KMS-11 (cell line): ENCODE results near the gene OSBPL1A.

ENCODE experiments used
- H2AFZ ChIP-seq: fragments of 200-600 bp; sonication (generic); 2 replicates; pipeline ENCODE4 v1.6.1; 2016; ENCODE audit warnings: antibody characterized with exemption, mixed run types, low read depth
- H3K27ac ChIP-seq: fragments of 200-600 bp; sonication (generic); 2 replicates; pipeline ENCODE4 v1.6.1; 2016; ENCODE audit warnings: mild to moderate bottlenecking, mixed run types
- H3K27me3 ChIP-seq: fragments of 200-600 bp; sonication (generic); 2 replicates; pipeline ENCODE4 v1.6.1; 2017; ENCODE audit warnings: mild to moderate bottlenecking, low read depth, mixed run types, moderate library complexity; ENCODE audit not compliant: insufficient read depth
- H3K36me3 ChIP-seq: fragments of 200-600 bp; sonication (generic); 2 replicates; pipeline ENCODE4 v1.6.1; 2017; ENCODE audit warnings: mild to moderate bottlenecking, mixed run types; ENCODE audit not compliant: insufficient read depth
- H3K4me1 ChIP-seq: fragments of 200-600 bp; sonication (generic); 2 replicates; pipeline ENCODE4 v1.6.1; 2016; ENCODE audit warnings: mild to moderate bottlenecking, low read depth, mixed run types; ENCODE audit not compliant: poor library complexity, severe bottlenecking
- H3K4me2 ChIP-seq: fragments of 200-600 bp; sonication (generic); 2 replicates; pipeline ENCODE4 v1.7.0; 2016; ENCODE audit warnings: mild to moderate bottlenecking, mixed run types
- H3K4me3 ChIP-seq: fragments of 200-600 bp; sonication (generic); IDR thresholded peaks from 2 replicates; pipeline ENCODE4 v1.6.1; 2017; ENCODE audit warnings: low read depth, low read length, mixed read lengths; ENCODE audit not compliant: insufficient read depth
- H3K79me2 ChIP-seq: fragments of 200-600 bp; sonication (generic); 2 replicates; pipeline ENCODE4 v1.6.1; 2016; ENCODE audit warnings: low read depth, mixed run types; ENCODE audit not compliant: insufficient read depth
- H3K9ac ChIP-seq: fragments of 200-600 bp; sonication (generic); 2 replicates; pipeline ENCODE4 v1.6.1; 2016; ENCODE audit warnings: mild to moderate bottlenecking, mixed run types
- H4K20me1 ChIP-seq: fragments of 200-600 bp; sonication (generic); 2 replicates; pipeline ENCODE4 v1.6.1; 2016; ENCODE audit warnings: mild to moderate bottlenecking, mixed run types; ENCODE audit not compliant: insufficient read depth
- CTCF ChIP-seq: fragments of 200-600 bp; sonication (generic); conservative IDR thresholded peaks from 2 replicates; pipeline ENCODE4 v1.6.1; 2017; ENCODE audit warnings: low read depth, mild to moderate bottlenecking, antibody characterized with exemption, low read length, moderate library complexity, mixed read lengths

OSBPL1A gene

DNA sequence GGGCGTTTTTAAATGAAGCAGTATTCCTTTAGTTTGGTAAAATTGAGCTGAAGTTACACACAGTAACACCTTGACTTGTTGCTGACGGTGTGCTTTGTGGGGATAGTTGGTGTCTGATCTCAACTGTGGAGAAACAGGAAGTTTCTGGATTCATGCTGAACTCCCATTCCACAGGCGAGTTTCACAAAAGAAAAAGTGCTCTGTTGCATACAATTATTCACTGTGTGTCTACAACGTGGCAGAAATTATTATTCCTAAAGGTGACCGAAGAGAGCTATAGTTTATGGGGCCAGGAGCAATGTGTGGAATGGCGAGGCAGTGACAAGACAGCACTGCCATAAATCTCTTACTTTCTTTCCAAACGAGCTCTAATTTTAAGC, 259.2 kb downstream of the OSBPL1A start:
- Histone ChIP-seq H3K27me3 (no peaks in the 10 kb centered on the region), H3K36me3 (no peaks in the 10 kb centered on the region), H4K20me1 (no peaks in the 10 kb centered on the region), H3K79me2 (no peaks in the 10 kb centered on the region), H3K27ac (no peak overlapping the region), H2AFZ (no peak overlapping the region), H3K4me1 (no peaks in the 10 kb centered on the region), H3K4me3 (no peak overlapping the region), H3K4me2 (no peak overlapping the region), H3K9ac (no peak overlapping the region)
- no peak for TF ChIP-seq CTCF

DNA sequence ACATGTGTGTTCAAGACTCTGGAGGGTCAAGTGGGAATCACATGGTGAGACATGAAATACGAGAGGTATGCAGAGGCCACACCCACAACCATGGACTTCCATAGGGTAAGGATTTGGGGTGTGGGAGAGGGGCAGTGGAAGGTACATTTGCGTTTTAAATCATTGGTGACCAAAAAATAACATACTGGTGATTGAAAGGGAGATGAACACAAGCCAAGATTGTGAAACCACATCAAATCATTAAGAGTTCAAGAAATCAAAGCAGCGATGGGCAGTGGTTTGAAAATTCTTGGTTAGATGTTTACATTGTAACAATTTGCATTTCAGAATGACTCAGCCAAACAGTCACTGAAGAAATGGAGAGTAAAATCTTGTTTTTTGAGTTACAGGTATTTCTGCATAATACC, 260.7 kb downstream of the OSBPL1A start:
- TF ChIP-seq CTCF, result no peak
- Histone ChIP-seq H3K4me2 (no peak overlapping the region), H3K4me1 (no peaks in the 10 kb centered on the region)

GRCh38 chr18:24130494-24130893, 267.1 kb downstream of the OSBPL1A start:
- Histone ChIP-seq H3K36me3 (no peaks in the 10 kb centered on the region), H2AFZ (no peak overlapping the region), H4K20me1 (no peaks in the 10 kb centered on the region), H3K79me2 (no peaks in the 10 kb centered on the region), H3K4me3 (no peak overlapping the region), H3K4me2 (no peak overlapping the region), H3K27me3 (no peaks in the 10 kb centered on the region), H3K9ac (no peak overlapping the region), H3K4me1 (no peaks in the 10 kb centered on the region), H3K27ac (no peak overlapping the region)
- no peak for TF ChIP-seq CTCF

More for the DNA sequence above, 260.7 kb downstream of the OSBPL1A start:
- Histone ChIP-seq H3K27ac (no peak overlapping the region), H3K27me3 (no peaks in the 10 kb centered on the region), H3K9ac (no peak overlapping the region), H3K36me3 (no peaks in the 10 kb centered on the region), H3K4me3 (no peak overlapping the region), H4K20me1 (no peaks in the 10 kb centered on the region), H2AFZ (no peak overlapping the region), H3K79me2 (no peaks in the 10 kb centered on the region)

- Histone ChIP-seq H3K4me1 (no peaks in the 10 kb centered on the region), H3K27me3 (no peaks in the 10 kb centered on the region), H3K4me2 (no peak overlapping the region), H2AFZ (no peak overlapping the region), H3K79me2 (no peaks in the 10 kb centered on the region), H3K9ac (no peak overlapping the region), H3K4me3 (no peak overlapping the region), H3K36me3 (no peaks in the 10 kb centered on the region), H4K20me1 (no peaks in the 10 kb centered on the region), H3K27ac (no peak overlapping the region)
- no peak for TF ChIP-seq CTCF
Observed at GRCh38 chr18:24128700-24129099, 268.9 kb downstream of the OSBPL1A start.
